Brain pericyte (primary cell): ENCODE results near the gene ABHD16A.

ENCODE experiments used
- DNase-seq: peaks from one replicate; pipeline ENCODE4 v3.0.0-alpha.2; 2012; ENCODE audit warnings: low read depth, low spot score

Gene ABHD16A

DNA sequence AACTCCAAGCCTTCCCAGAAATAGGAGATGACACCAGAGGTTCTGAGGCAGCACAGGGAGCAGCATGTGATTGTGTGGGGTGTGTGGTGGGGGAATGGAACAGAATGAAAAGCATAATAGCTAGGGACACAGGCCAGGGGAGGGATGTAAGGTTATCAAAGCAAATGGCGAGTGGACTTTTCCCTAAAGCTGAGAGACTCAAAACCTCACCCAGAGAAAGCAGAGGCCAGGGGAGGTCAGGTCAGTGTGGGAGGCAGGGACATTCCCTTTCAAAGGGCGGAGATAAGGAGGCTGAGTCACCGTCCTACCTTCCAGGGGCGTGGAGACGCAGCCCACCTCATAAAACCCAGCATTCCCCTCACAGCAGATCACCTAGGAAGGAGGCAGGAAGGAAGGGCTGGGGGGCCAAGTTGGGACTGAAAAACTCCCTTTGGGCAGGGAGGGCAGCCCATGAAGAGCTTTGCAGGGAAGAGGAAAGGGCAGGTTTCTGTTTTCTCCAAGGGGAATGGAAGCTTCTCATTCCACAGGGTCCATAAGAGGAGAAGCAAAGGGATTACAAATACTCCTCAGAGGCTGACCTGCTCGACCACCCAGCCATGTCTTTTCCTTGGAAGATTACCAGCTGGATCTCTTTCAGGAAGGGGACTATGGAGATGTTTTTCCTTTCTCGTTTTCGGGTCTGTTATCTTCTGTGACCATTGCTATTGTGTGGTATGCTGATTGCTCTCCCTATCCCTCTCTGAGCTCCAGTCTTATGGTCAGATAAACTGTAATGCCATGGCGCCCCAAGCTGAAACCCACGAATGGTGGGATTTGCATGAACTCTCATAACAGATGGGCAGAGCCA, 12.7 kb downstream of the ABHD16A start:
- no peak for DNase-seq

DNA sequence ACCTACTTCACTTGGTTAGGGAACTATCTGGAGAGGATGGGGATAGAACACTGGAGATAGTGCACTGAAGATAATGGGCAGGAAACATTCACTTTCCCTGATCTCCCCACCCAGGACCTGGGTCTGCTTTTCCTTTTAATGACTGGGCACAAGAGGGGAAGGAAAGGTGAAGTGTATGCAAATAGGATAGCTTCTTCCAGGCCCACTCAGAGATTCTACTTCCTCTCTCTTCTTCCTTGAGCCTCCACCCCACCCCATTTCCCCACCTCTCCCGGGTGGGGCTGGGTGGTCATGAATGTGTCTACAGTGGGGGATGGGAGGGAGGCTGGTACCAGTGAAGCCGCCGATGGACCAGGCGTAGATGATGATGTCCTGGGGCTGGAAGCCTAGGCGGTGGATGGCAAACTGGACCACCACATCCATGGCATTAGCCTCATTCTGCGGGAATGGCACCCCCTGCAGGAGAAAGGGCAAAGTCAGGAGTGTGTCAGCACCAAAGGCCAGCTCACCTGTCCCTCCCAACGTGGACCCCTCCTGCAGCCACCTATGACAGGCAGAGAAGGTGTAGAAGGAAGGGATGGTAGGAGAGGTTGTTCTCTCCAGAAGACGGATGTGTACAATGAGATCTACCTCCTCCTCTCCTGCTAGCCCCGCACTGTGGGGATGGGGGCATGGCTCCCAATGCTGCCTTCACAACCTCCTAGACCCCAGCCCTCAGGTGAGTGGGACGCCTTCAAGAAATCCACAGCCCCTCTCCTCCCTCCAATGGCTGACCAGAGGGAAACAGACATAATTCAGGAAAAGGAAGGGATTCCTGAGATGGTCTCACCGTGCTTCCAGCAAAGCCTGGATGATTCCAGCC, 13.6 kb downstream of the ABHD16A start:
- no peak for DNase-seq

DNA sequence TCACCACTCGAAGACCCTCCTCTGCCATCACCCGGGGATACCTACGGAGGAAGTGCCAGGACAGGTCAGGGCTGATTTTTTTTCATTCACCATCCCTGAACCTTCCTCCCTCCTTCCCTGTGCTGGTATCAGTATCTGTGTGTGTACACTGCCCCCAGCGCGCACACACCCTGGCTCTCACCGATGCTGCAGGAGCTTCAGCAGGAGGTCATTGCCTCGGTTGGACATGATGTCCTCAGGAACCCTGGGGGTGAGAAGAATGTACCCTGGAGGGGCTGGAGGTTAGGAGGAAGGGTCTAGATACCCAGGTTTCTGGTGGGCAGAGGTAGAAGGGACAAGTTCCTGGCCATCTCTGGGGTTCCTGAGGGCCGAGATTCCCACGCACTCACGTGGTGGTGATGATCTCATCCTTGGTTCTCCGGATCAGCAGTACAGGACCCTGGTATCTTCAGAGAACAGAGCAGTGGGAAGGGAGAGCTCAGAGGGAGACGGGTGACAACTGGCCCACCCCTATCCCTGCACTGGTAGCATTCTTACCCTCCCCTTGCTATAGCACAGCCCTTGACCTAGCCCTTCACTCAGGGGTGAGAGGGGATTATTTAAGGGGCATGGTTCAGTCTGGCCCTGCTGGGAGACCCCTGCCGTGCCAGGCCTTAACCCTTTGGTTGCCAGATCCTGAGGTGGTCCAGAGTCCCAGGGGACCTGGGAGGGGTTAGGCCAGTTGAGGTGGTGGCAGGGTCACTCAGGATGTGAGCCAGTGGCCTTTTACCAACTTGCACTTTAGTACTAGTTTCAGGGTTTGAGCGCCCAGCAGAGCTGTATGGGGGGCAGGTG, 15.0 kb downstream of the ABHD16A start:
- no peak for DNase-seq

DNA sequence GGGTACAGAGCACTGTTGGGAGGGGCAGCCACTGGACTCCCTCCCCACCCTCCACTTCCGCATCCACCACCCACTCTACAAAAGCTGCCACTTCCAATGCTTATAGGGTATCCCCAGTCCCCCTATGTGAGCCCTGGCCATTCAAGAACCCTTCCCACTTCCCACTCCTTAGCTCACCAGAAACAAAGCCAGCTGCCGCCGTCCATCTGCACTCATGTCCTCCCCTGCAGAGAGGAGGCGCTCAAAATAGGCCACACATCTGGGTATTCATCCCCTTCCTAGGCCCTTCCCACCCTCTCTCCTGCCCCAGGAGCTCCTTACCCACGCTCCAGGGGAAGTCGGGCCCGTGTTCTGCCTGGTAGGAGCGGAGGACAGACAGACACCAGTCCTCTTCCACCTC, 15.8 kb downstream of the ABHD16A start:
- DNase-seq = no peak

DNA sequence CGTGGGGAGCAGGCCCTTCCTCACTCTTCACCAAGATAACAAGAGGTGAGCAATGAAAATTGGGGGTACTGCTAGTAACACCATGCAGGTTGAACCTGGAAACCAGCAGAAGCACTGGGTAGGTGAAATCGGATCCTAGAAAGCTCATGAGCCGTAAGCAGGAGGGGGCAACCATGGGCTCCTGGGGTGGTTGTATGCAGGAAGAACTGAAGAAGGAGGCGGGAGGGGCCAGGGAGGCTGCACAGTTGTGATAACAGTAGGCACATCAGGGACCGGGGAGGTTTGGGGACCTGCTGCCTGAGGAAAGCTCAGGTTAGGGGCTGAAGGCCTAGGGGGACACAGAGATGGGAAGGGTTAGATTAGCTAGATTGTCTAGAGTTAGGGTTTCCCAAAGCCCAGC, 16.6 kb downstream of the ABHD16A start:
- DNase-seq = no peak

DNA sequence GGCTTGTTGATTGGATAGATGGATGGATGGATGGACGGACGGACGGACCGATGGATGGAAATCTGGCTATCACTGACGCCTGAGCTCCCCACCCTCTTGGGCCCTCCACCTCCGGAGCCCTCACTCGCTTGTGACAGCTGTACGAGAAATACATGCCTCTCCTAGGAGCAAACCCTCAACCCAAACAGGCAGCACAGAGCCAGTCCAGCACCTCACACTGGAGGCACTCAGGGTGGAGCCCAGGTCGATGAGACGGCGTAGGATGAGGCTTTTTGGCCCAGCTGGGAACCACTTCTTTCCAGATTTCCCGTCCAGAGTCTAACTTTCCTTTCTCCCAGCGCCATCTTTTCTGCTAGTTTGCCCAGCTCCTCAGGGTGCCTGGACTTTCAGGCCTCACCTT, 19.5 kb downstream of the ABHD16A start:
- no peak for DNase-seq

DNA sequence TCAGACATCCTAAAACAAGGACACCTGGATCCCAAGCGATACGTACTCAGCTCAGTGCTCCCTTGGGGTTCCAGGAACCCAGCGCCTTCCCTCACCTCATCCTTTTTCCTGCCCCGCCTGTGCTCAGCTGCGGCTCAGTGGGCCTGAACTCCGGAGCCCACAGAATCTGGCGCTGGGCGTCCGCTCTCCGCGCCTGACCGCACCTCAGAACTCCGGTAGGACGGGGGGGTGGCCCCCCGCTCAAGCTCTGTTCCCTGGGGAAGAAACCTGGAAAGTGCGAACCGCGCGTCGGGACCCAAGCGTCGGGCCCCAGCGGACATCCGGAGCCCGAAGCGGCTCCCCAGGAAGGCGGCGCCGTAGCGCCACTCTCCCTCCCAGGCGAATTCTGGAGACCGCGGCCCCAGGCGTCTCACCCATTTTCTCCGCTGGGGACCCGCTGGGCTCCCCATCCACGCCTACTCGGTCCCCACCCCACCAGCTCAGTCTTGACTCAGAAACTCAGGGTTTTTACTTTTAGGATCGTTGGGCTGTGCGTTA, 21.9 kb downstream of the ABHD16A start:
- no peak for DNase-seq

DNA sequence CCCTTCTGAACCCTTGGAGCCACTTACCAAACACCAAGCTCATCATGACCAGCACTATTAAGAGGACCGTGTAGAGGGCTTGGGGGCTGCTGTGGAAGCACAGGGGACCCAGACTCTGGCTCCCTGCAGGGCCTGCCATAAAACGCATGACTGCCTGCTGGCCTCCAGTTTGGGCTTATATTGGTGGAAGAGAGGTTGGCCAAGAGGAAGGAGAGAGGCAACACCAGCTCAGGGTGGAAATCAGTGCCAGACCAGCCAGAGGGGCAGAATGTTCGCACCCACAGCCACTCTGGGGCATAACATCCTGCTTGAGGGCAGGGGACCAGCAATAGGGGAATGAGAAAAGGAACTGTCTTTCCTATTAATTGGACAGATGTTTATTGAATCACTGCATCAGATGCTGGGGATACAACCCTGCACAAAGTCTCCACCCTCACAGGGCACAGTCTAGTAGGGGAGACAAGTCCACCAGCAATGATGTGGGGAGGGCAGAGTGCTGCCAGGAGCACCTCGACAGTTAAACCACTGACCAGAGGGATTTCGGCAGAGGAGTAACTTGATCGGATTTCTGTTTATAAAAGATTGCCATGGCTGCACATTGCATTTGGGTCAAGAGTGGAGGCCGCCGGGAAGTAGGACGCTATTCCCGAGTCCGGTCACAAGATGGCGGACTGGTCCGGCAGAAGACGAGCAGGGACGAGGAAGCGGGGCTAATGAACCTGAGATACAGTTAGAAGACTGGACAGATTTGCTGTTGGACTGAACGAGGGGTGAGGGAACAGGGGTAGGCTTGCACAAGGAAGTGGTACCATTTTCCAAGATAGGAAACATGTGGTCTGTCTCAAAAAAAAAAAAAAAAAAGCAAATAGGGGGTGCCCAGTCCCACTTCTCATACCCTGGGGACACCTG, 22.6 kb downstream of the ABHD16A start, which contains the start of gene LY6G5C:
TSS of gene LY6G5C (minus strand) at position 842 of the 909 bp plus-strand sequence. CDS start at position 148, 694 bp downstream.
- peak; percentile 79 for DNase-seq

DNA sequence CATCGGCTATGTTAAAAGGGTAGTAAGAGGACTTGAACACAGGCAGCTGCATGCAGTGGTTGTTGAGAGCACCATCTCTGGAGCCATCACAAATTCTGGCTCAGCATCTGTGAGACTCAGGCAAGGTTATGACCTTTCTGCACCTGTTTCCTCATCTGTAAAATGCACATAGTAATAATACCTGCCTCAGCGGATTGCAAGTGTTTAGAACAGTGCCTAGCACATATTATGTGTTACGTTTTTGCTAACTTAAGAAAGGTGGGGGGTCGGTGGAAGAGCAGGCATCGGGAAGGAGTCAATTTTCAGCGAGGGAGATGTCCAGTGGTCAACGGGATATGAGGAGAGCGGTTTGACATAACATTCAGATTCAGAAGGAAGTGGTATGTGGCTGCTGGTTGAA, 25.2 kb downstream of the ABHD16A start:
- DNase-seq = no peak

DNA sequence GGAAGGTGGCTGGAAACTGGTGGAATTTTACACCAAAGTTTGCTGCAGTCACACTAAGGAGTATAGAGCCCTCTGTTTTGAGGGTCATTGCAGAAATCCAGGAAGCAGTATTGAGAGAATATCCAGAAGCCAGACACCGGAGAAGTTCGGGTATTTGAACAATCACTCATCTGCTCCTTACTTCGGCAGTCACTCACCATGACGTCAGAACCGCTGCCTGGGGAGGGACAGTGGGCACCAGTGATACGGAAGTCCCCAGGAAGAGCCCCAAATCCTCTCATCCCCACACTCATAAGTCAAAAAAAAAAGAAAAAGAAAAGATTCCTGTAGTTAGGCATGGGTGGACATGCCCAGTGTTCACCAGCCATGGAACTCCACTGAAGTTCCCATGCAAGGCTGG, 26.2 kb downstream of the ABHD16A start:
- no peak for DNase-seq

DNA sequence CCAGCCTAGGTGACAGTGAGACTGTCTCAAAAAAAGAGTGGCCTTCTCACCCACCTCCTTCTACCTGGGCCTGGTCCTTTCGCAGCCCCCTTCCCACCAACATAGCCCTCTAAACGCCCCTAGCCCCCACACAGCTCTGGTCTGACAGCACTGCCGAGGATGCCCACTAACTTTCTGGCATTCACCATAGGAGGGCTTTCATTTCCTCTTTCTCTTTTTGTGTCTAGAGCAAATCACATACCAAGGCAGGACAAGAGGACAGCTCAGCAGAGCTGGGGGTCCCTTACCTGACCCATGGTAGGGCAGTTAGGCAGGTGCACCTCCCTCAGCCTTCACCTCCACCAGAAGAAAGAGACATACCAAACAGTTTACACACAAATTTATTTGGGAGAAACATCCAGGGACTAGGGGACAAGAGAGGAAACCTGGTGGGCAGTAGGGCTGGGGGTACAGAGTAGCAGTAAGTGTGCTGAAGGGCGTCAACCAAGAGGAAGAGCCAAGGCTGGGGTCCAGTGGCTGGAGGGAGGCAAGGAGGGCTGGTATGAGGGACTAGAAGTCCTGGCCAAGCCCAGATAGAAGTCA, 26.7 kb downstream of the ABHD16A start:
- no peak for DNase-seq

DNA sequence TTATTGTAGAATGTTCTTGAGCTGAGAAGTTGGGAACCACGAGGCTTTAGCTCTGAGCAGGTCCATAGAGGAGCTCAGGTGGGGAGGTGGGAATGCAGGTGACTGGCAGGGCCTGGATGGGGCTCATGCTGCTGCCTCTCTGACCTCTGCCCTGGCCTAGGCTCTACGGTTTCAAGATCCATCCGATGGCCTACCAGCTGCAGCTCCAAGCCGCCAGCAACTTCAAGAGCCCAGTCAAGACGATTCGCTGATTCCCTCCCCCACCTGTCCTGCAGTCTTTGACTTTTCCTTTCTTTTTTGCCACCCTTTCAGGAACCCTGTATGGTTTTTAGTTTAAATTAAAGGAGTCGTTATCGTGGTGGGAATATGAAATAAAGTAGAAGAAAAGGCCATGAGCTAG, 33.4 kb downstream of the ABHD16A start, which contains the start of gene LY6G5B:
TSS of gene LY6G5B (plus strand) at position 301 of the 400 bp plus-strand sequence. CDS start 975 bp downstream, outside the sequence.
- no peak for DNase-seq

DNA sequence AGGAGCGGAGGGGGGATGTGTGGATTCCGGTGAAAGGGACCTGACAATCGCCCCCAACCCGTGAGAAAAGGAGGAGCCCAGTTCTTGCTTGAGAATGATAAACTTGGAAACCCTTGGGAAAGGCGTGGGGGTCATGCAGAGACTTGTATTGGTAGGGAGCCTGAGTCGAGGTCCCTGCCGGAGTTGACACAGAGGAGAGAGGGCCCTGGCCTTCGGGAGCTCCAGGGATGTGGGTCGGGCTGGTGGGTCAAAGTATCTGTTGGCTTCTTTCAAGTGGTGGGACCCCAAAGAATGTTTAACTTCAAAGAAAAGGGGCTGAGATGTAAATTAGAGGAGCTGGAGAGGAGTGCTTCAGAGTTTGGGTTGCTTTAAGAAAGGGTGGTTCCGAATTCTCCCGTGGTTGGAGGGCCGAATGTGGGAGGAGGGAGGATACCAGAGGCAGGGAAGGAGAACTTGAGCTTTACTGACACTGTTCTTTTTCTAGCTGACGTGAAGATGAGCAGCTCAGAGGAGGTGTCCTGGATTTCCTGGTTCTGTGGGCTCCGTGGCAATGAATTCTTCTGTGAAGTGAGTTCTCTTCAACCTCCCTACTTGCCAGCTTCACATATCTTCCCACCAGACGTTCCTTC, 36.7 kb downstream of the ABHD16A start:
- no peak for DNase-seq

DNA sequence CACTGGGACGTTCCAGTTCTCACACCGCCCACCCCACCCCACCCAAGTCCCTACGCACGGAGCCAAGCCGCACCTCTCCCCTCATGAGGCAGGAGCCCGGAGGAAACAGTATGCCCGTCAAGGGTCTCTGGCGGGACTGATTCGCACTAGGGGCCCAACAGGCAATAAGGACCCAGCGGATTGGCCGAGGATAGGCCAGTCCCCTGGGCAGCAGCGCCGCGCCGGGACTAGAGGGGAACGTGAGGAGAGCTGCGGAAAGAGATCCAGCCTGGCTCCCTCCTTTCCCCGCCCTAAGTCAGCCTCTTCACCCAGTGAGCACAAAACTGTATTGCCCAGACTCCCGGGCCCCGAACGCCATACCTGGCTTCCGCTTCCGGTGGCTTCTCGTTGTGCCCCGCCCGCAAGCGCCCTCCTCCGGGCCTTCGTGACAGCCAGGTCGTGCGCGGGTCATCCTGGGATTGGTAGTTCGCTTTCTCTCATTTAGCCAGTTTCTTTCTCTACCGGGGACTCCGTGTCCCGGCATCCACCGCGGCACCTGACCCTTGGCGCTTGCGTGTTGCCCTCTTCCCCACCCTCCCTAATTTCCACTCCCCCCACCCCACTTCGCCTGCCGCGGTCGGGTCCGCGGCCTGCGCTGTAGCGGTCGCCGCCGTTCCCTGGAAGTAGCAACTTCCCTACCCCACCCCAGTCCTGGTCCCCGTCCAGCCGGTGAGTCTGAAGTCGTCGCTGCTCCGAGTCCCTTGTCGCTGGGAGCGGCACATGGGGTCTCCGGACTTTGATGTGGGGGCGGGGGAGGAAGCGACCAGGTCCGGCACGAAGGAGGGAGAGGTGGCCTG, 37.4 kb downstream of the ABHD16A start, which contains the start of gene CSNK2B:
TSS of gene CSNK2B (plus strand) at position 580 of the 836 bp plus-strand sequence. CDS start 752 bp downstream, outside the sequence.
- peak; percentile 90 for DNase-seq

DNA sequence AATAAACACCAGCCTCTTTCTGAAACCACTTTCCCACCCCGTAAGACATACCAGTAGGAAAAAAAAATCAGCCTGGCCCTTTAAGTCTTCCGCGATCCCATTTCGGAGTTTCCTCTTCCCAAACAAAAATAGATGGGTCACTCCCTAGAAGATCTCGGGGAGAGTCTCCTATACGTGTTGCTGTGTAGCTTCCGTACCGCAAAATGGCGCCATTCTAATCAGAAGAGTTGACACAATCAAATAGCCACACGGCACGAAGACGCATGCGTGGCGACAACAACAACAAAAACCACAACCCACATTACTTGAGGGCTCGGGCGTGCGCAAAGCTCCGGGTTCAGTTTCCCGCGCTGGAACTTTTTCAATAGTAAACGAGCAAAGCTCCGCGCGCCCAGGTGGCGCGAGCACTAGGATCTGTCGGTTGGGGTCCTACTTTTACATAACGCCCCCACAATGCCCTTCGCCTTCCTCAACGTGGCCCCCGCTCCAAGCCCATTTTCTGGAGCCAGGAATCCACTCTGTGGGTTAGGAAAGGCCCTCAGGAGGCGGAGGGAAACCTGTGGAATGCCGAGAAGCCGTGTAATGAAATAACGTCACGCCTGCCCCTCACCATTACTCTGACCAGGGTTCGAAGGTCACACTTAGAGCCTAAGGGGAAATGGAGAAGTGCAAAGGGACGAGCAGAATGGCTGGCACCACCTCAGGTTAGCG, 38.2 kb downstream of the ABHD16A start, which contains the start of gene GPANK1:
TSS of gene GPANK1 (minus strand) at position 208 of the 711 bp plus-strand sequence. CDS start 519 bp downstream, outside the sequence.
- peak; percentile 82 for DNase-seq

DNA sequence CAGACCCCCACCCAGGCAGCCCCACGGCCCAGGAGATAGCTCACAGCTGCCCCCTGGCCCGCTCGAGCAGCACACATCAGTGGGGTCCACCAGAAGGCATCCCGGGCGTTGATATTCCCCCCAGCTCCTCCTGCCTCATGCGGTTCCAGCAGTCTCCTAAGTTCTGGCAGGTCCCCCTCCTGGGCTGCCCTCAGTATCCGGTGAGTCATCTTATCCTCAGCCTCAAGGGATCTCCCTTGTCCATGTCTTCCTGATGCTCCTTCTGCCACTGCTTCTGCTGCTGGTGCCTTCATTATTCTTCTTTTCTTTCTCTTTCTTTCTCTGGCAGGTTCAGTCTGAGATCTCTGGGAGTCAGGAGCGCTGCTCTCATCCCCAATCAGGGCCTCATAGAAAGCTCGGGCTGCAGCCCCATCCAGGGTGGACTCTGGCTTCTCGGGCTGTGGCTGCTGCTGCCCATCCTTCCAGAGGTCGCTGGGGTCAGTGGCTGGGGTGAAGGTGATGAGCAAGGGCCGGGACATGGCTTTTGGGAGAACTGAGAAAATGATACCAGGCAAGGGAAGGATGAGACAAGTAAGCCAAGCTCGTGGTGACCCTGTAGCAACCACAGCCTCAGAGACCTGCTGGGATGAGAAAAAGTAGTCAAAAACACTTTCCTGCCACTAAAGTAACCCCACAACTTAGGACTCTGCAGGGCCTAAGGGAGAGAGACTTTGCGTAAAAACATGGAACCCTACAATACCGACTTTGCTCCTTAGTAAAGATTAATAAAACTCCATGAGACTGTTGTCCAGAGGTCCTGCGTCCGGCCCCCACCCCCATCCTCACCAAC, 38.9 kb downstream of the ABHD16A start:
- no peak for DNase-seq
